ENCODE data around the gene DOCK1. TPM values are rescaled to one million over a fixed set of nuclear protein-coding genes. Genes with fewer than 3 reads are reported as not detected.

The DOCK1 gene
- total RNA-seq, 2 experiments from 2014 or later: 0.05 TPM; not detected in 1

DNA sequence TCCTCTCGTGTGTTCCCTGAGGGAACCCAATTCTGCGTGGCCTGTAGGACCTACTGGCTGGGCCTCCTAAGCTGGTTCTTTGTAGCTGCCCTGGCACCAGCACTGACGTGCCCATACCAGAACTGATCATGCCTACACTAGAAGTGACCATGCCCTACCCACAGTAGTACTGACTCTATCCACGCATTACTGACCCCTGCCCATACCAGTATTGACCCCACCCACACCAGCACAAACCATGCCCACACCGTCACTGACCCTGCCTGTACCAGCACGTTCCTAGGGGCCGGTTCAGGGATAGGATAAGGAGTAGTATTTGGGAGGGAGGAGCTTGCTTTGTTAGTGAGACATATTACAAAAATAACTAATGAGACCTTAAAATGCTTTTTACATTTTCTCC, 88.0 kb downstream of the DOCK1 start:
- CTCF ChIA-PET: no interaction called here

DNA sequence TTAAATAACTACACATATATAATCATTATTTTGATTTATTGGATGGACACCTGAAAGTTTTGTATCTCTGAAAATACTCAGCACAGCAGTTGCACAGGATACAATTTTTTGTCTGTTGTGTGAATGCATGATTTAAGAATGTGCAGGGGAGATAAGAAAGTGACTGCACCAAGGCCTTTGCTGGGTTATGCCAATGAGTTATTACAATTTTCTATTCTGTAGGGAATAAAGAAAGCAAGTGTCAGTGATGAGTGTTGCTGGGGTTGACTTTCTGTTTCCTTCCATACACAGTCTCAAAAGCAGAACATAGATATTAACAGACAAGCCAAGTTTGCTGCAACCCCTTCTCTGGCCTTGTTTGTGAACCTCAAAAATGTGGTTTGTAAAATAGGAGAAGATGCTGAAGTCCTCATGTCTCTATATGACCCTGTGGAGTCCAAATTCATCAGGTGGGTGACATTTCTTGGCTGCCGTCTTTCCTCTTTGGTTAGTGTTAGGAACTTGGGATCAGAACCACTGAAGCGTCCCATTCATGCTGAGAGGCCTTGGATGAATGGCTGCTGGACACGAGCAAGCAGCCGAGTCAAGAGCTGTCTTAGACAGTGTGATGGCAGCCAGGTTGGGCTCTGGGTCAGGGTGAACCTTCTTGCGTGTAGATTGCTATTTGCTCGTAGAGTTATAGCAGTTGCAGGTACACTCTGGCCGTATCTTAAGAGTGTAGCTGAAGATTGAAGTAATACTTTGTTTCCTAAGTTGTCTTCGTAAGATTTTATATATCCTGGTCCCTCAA, 92.8 kb downstream of the DOCK1 start:
- ChIA-PET CTCF (no interaction called here), POLR2A (no interaction called here)
- Mint-ChIP-seq H3K27ac (no peak overlapping the region), H3K36me3 (ENCODE audit: low read depth) (no peaks in the 10 kb centered on the region), H3K9me3 (peaks cover 3% of the 10 kb centered on the region), H3K27me3 (no peaks in the 10 kb centered on the region), H3K4me1 (no peaks in the 10 kb centered on the region), H3K4me3 (no peak overlapping the region)
- DNase-seq: no peak

More for the DNA sequence above, 88.0 kb downstream of the DOCK1 start:
- Mint-ChIP-seq H3K4me3 (no peak overlapping the region), H3K4me1 (no peaks in the 10 kb centered on the region), H3K36me3 (ENCODE audit: low read depth) (no peaks in the 10 kb centered on the region), H3K27me3 (no peaks in the 10 kb centered on the region), H3K27ac (no peak overlapping the region), H3K9me3 (peaks cover 3% of the 10 kb centered on the region)
- POLR2A ChIA-PET: no interaction called here
- DNase-seq: no peak

DNA sequence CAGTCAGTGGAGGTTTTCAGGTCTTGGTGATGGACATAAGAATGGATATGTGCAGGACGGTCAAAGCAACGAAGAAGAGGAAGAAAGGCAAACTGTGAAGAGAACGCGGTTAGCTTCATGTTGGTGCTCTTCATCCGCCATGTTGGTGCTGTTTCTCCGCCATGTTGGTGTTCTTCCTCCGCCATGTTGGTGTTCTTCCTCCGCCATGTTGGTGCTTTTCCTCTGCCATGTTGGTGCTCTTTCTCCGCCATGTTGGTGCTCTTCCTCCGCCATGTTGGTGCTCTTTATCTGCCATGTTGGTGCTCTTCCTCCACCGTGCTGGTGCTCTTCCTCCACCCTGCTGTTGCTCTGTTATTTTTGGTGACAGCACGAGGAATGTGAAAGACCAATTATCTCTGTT, 95.4 kb downstream of the DOCK1 start:
- DNase-seq: no peak
- Mint-ChIP-seq H3K36me3 (ENCODE audit: low read depth) (no peaks in the 10 kb centered on the region), H3K9me3 (peaks cover 3% of the 10 kb centered on the region), H3K27me3 (no peaks in the 10 kb centered on the region), H3K27ac (no peak overlapping the region), H3K4me3 (no peak overlapping the region), H3K4me1 (no peaks in the 10 kb centered on the region)
- ChIA-PET CTCF (no interaction called here), POLR2A (no interaction called here)

DNA sequence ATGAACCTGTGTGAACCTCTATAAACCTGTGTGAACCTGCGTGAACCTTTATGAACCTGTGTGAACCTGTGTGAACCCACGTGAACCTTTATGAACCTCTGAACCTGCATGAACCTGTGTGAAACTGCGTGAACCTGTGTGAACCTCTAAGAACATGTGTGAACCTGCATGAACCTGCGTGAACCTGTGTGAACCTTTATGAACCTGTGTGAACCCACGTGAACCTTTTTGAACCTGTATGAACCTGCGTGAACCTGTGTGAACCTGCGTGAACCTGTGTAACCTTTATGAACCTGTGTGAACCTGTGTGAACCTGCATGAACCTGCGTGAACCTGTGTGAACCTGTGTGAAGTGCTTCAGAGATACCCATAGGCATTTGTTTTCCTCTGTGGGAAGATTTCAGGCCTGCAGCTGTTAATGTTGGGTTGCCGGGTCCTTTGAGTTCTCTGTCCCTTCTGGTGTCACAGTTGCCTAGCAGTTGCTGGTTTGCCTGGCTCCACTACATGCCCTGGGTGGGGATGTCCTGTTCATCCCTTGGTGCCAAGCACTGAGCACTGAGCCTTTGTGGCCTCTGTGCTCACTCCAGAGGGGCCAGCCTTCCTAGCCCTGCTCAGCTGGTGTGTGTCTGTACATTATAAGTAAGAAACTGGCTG, 97.9 kb downstream of the DOCK1 start:
- Mint-ChIP-seq H3K4me3 (no peak overlapping the region), H3K27ac (no peak overlapping the region), H3K27me3 (no peaks in the 10 kb centered on the region), H3K9me3 (no peaks in the 10 kb centered on the region), H3K4me1 (no peaks in the 10 kb centered on the region), H3K36me3 (ENCODE audit: low read depth) (no peaks in the 10 kb centered on the region)
- no peak for DNase-seq
- ChIA-PET CTCF (interaction anchor here (0.6 kb wide), 1 partner anchor 299 kb away, joined by 4 read pairs; no protein-coding TSS in a partner anchor), POLR2A (no interaction called here)

DNA sequence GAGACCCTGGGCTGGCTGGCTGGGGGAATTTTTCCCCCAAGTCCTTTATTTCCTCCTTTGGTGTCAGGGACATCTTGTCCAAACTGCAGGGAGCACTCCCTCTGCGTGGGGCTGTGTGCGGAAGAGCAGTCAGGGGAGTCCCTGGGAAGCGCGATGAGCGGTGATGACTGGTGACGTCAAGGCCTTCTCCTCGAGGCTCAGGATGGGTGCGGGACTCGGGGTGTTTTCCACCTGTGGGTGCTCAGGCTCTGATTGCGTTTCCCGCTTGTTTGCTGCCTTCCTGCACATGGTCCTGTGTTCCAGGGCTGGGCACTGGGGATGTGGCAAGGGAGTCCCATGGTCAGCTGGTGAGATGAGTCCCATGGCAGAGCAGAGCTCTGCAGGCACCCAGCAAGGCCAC, 101.2 kb downstream of the DOCK1 start:
- Mint-ChIP-seq H3K27me3 (peaks cover 2% of the 10 kb centered on the region), H3K36me3 (ENCODE audit: low read depth) (no peaks in the 10 kb centered on the region), H3K4me1 (no peaks in the 10 kb centered on the region), H3K4me3 (no peak overlapping the region), H3K27ac (no peak overlapping the region), H3K9me3 (no peaks in the 10 kb centered on the region)
- CTCF ChIA-PET: no interaction called here
- DNase-seq: no peak
- POLR2A ChIA-PET: no interaction called here

DNA sequence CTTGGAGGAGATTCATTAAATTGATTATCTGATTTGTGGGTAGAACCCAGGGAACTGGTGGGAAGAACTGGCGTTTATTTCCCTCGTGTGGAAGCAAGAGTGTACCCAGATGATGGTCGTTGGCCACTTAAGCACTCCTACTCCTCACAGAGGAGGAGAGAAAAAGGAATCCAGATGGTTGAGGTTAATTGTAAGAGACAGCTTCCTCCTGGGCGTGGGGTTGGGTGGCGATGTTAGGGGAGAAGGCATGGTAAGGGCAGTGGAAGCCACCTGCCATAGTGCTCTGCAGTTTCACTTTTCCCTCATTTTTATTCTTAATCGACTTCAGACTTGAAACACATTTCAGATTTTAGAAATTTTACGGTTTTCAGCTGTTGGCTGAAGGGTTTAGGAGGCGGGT, 104.1 kb downstream of the DOCK1 start:
- no peak for DNase-seq
- H3K27me3 Mint-ChIP-seq: peaks cover 2% of the 10 kb centered on the region
- H3K36me3 Mint-ChIP-seq (ENCODE audit: low read depth): no peaks in the 10 kb centered on the region
- H3K9me3 Mint-ChIP-seq: no peaks in the 10 kb centered on the region
- no peak overlapping the region for H3K27ac Mint-ChIP-seq
- H3K4me1 Mint-ChIP-seq: no peaks in the 10 kb centered on the region
- POLR2A ChIA-PET: no interaction called here
- H3K4me3 Mint-ChIP-seq: no peak overlapping the region
- CTCF ChIA-PET: no interaction called here

DNA sequence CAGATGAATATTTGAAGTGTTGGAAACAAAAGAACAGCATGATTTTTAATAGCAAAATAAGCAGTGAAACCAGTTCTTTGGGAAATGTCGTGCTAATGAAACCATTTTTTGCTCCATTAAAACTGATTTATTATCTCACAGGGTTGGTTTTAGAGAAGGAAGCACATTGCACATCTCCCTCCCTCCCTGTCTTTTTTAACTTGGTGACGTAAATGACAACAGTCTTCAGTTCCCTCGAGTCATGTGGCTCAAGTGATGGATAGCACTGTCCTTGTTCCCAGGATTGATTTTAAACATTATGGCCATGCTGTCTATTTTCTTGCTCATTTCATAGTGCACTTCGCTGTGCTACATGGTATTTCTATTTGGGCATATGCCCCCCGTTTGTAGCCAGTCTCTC, 105.9 kb downstream of the DOCK1 start:
- CTCF ChIA-PET: no interaction called here
- Mint-ChIP-seq H3K36me3 (ENCODE audit: low read depth) (no peaks in the 10 kb centered on the region), H3K27me3 (peaks cover 2% of the 10 kb centered on the region), H3K9me3 (no peaks in the 10 kb centered on the region), H3K27ac (no peak overlapping the region), H3K4me3 (no peak overlapping the region), H3K4me1 (no peaks in the 10 kb centered on the region)
- no peak for DNase-seq
- POLR2A ChIA-PET: no interaction called here

DNA sequence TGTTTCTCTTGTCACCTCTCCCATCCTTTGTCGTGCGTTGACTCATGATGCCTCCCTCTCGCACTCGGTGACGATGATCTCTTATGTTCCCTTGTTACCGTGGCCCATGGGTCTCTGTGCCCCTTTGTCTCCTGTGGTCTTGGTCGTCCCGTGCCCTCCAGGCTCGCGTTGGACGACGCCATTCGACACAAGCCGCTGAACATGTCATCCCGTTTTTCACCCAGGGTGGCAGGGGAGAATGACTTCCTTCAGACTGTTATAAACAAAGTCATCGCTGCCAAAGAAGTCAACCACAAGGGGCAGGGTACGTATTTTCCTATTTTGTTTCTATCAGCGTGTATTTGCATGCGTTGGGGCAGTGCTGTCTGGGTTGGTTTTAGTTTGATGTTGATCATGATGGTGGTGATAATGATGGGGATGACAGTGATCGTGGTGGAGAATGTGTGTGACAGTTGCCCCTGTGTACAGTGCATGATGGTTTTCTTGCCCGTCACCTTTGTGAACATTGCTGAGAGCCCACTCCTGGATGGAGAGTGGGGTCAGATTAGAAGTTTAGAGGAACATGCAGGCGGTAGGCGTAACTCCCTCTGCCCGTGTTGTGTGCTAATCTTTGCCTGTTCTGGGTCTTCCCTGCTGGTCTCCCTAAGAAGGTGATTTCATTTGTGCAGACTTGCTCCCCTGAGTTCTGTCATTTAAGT, 107.0 kb downstream of the DOCK1 start:
- Mint-ChIP-seq H3K27ac (no peak overlapping the region), H3K36me3 (ENCODE audit: low read depth) (no peaks in the 10 kb centered on the region), H3K27me3 (peaks cover 2% of the 10 kb centered on the region), H3K9me3 (no peaks in the 10 kb centered on the region), H3K4me3 (no peak overlapping the region), H3K4me1 (no peaks in the 10 kb centered on the region)
- ChIA-PET CTCF (no interaction called here), POLR2A (no interaction called here)
- no peak for DNase-seq

DNA sequence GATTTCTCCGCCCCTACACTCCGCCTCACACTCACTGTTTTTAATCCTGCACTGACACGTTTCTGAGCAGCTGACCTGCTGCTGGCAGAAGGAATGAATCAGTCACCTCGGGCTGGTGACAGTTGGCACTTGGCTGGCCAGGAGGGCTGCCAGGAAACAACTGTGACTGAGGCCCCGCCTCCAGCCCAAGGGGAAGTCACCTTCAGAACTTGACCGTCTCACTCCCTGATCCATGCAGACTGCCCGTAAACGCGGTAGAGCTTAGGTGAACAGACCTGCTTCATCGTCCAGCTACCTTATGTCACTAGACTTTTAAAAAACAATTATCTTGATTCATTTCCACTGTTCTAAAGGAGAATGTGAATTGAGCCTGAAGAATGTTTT, 107.5 kb downstream of the DOCK1 start:
- no peaks in the 10 kb centered on the region for H3K4me1 Mint-ChIP-seq
- no peak overlapping the region for H3K4me3 Mint-ChIP-seq
- POLR2A ChIA-PET: no interaction called here
- H3K9me3 Mint-ChIP-seq: no peaks in the 10 kb centered on the region
- H3K27me3 Mint-ChIP-seq: peaks cover 2% of the 10 kb centered on the region
- H3K27ac Mint-ChIP-seq: no peak overlapping the region
- CTCF ChIA-PET: no interaction called here
- no peak for DNase-seq
- no peaks in the 10 kb centered on the region for H3K36me3 Mint-ChIP-seq (ENCODE audit: low read depth)

DNA sequence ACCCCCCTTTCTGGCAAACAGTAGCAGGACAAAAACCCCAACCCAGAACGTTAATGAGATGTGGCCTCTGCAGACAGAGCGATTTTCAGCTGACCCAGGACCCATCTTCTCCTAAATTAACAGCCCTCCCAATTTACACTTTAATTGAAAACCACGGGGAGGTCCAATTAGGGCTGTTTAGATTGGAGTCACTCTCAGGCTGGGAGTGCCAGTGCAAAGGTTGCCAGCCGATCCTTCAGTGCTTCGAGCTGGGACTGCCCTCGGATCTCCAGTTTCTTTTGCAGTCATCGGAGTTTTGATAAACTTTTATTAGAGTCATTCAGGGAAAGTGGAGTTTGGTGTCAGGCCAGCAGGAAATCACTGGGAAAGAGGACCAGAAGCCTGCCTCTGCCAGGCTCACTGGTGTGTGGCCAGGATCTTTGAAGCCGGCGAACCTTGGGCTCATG, 108.0 kb downstream of the DOCK1 start:
- Mint-ChIP-seq H3K9me3 (no peaks in the 10 kb centered on the region), H3K27me3 (peaks cover 2% of the 10 kb centered on the region), H3K4me3 (no peak overlapping the region), H3K36me3 (ENCODE audit: low read depth) (no peaks in the 10 kb centered on the region), H3K27ac (no peak overlapping the region), H3K4me1 (no peaks in the 10 kb centered on the region)
- CTCF ChIA-PET: no interaction called here
- POLR2A ChIA-PET: no interaction called here
- no peak for DNase-seq

DNA sequence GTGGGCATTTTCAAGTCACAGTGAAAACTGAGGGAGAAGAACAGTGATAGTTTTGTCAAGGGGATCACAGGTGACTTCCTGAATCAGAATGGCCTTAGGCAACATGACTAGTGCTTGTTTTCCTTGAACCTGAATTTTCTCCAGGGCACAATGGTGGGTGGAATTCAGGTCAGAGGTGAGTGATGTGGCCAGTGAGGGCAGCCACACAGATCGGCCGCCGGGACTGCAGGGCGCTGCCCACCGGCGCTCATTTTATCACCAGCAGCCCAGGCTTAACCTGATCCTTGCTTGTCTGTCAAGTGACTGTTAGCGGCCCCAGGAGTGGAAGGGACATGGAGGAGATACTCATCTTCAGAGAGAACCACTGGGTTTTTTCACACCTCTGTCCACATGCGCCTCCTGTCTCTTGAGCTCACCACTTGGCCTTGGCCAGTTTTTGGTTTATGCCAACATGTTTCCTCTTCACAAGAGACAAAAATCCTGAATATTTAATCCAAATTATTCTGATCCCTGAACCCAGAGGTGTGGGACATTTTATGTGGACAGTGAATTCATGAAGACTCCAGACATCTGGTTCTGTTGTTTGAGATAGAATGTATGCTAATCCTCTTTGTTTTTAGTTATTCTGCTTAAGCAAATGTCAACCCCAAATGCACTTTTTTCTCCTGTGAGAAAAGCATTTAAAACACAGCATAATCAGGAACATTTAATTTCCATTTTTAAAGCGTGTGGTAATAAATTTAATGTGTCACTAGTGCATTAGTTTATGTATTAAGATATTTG, 108.7 kb downstream of the DOCK1 start:
- CTCF ChIA-PET: no interaction called here
- no peaks in the 10 kb centered on the region for H3K27me3 Mint-ChIP-seq
- H3K27ac Mint-ChIP-seq: no peak overlapping the region
- no peaks in the 10 kb centered on the region for H3K36me3 Mint-ChIP-seq (ENCODE audit: low read depth)
- no peaks in the 10 kb centered on the region for H3K4me1 Mint-ChIP-seq
- no peak overlapping the region for H3K4me3 Mint-ChIP-seq
- H3K9me3 Mint-ChIP-seq: no peaks in the 10 kb centered on the region
- no peak for DNase-seq
- POLR2A ChIA-PET: no interaction called here

DNA sequence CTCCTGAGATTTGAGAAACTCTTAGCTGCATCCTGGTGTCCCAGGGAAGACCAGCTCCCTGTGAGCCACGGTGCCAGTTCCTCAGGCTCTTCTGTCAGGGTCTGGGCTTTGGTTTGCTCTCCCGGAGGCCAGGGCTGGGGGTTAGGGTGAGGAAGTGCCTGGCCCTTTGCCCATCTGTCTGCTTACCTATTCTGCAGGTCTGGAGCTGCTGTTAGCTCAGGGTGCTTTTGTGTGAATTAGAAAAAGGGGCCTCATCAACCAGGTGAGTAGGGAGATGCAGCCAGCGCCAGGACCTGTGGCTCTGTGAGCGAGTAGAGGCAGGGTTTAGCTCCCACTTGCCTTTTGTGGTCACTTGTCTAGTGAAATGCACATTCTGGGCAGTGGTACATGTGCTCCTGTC, 109.4 kb downstream of the DOCK1 start:
- no peak for DNase-seq
- ChIA-PET POLR2A (no interaction called here), CTCF (no interaction called here)
- H3K36me3 Mint-ChIP-seq (ENCODE audit: low read depth): no peaks in the 10 kb centered on the region
- no peaks in the 10 kb centered on the region for H3K9me3 Mint-ChIP-seq
- H3K27ac Mint-ChIP-seq: no peak overlapping the region
- H3K27me3 Mint-ChIP-seq: no peaks in the 10 kb centered on the region
- H3K4me3 Mint-ChIP-seq: no peak overlapping the region
- H3K4me1 Mint-ChIP-seq: no peaks in the 10 kb centered on the region

DNA sequence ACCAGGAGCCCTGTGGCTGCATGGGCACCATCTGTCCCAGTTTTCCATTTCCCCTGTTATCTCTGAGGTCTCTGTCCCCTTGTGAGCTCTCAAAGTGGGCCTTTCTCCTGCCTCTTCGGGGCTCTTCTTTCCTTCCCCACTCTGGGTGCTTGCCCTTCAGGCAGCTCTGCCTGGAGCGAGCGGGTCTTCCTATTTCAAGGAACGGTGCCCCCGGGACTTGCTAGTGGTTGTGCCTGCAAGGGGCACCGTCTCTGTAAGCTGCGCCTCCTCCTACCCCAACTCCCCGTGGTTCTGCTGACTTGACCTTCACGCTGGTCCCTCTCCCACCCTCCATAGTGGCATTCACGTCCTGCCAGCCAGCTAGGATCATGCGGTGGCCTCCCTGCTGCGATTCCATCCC, 110.1 kb downstream of the DOCK1 start:
- Mint-ChIP-seq H3K9me3 (no peaks in the 10 kb centered on the region), H3K4me3 (no peak overlapping the region), H3K27me3 (no peaks in the 10 kb centered on the region), H3K36me3 (ENCODE audit: low read depth) (no peaks in the 10 kb centered on the region), H3K27ac (no peak overlapping the region), H3K4me1 (no peaks in the 10 kb centered on the region)
- DNase-seq: no peak
- ChIA-PET POLR2A (no interaction called here), CTCF (no interaction called here)

All from activated CD4-positive, alpha-beta T cell treated with anti-CD3 and anti-CD28 coated beads, Interleukin-2, amount 10 ng/mL, durations not matched to agents 7 days and 5 days (primary cell).